ENCODE data around the gene PRPH. TPM values are rescaled to one million over a fixed set of nuclear protein-coding genes. Genes with fewer than 3 reads are reported as not detected.

The PRPH gene
- not detected in 2 replicates for total RNA-seq

GRCh38 chr12:49295082-49295936 lies at the start of gene PRPH:
PRPH (plus strand) TSS chr12:49295147; CDS start chr12:49295201, 54 bp downstream.

GRCh38 chr12:49264873-49265792 lies 29.8 kb upstream of the PRPH start, which contains the start of gene TUBA1C:
TUBA1C (plus strand) TSS chr12:49265082; CDS start chr12:49265182, 100 bp downstream.

GRCh38 chr12:49322708-49323523 lies 28.0 kb downstream of the PRPH start, which contains the start of gene TROAP:
TROAP (plus strand) TSS chr12:49323255; CDS start chr12:49323609, 354 bp downstream.

GRCh38 chr12:49336645-49337584 lies 42.0 kb downstream of the PRPH start, which contains the start of gene C1QL4:
C1QL4 (minus strand) TSS chr12:49337188; CDS start chr12:49336477, 711 bp downstream.

GRCh38 chr12:49346659-49347310 lies 51.8 kb downstream of the PRPH start, which contains the start of gene DNAJC22:
DNAJC22 (plus strand) TSS chr12:49346888; CDS start chr12:49348873, 1,985 bp downstream.

Other genes starting within 250 kb of the PRPH start
- gene KMT2D, start 234.4 kb upstream of the PRPH start, total RNA-seq = 42.5 and 43.3 TPM in 2 replicates
- gene RHEBL1, start 225.2 kb upstream of the PRPH start, total RNA-seq = 0.22 and 1.6 TPM in 2 replicates
- gene DHH, start 200.3 kb upstream of the PRPH start, total RNA-seq = under 0.01 TPM in 2 replicates
- 60.3 and 72.0 TPM in 2 replicates for gene LMBR1L, start 184.3 kb upstream of the PRPH start, total RNA-seq
- gene TUBA1B, start 163.8 kb upstream of the PRPH start, total RNA-seq = 336 and 3,581 TPM in 2 replicates
- 185 and 1,342 TPM in 2 replicates for gene TUBA1A, start 106.1 kb upstream of the PRPH start, total RNA-seq
- gene TUBA1C, start 30.1 kb upstream of the PRPH start, total RNA-seq = 372 and 1,859 TPM in 2 replicates
- gene TROAP, start 28.1 kb downstream of the PRPH start, total RNA-seq = 0.44 and 23.9 TPM in 2 replicates
- under 0.01 and 0.14 TPM in 2 replicates for gene C1QL4, start 42.0 kb downstream of the PRPH start, total RNA-seq
- 1.1 and 2.1 TPM in 2 replicates for gene DNAJC22, start 51.7 kb downstream of the PRPH start, total RNA-seq
- 27.4 and 54.0 TPM in 2 replicates for gene SPATS2, start 72.3 kb downstream of the PRPH start, total RNA-seq
- 0.29 and 0.44 TPM in 2 replicates for gene KCNH3, start 243.9 kb downstream of the PRPH start, total RNA-seq

Measured in placental pericyte (primary cell).